GM12891 (cell line): Measurements from ENCODE around the gene HLA-DOA.

Source experiments
- POLR2A ChIP-seq: IDR thresholded peaks from 2 replicates; pipeline ENCODE4 v1.6.1; 2011; ENCODE audit warnings: low read depth, low read length, control low read depth
- POLR2AphosphoS5 ChIP-seq: IDR thresholded peaks from 2 replicates; pipeline ENCODE4 v1.6.1; 2011; ENCODE audit warnings: low read depth, low read length, control low read depth
- POU2F2 ChIP-seq: IDR thresholded peaks from 2 replicates; pipeline ENCODE4 v1.6.1; 2011; ENCODE audit warnings: low read depth, mild to moderate bottlenecking, control low read depth, low read length, moderate library complexity
- SPI1 ChIP-seq: IDR thresholded peaks from 2 replicates; pipeline ENCODE4 v1.6.1; 2011; ENCODE audit warnings: low read depth, low read length, control low read depth

- TF ChIP-seq POLR2A (no peak), SPI1 (peak; percentile 64), POU2F2 (no peak), POLR2AphosphoS5 (no peak)
Observed at GRCh38 chr6:32963866-32964265, 45.5 kb downstream of the HLA-DOA start.
